Activated T-cell treated with anti-CD3 and anti-CD28 coated beads, Interleukin-2, amount 50 U/mL, for 72 hours (primary cell): ENCODE measurements around the gene GNS. TPM values are rescaled to one million over a fixed set of nuclear protein-coding genes. Genes with fewer than 3 reads are reported as not detected.
A peak's percentile ranks its signal among the peaks of the same experiment; 100 is the strongest.

Source experiments
- ATAC-seq, 2 donors: fragments of 150-1000 bp; cut with Tn5 transposase; replicated peaks in 1 of 2; 2 replicates each; pipeline ENCODE4 v1.10.0; 2021; ENCODE audit warnings: moderate library complexity in 2 of 2, mild to moderate bottlenecking in 1 of 2
- DNase-seq, 2 donors: peaks; one replicate each; pipeline ENCODE4 v3.0.0; 2021 to 2022; ENCODE audit warnings: mixed read lengths in 1 of 2
- H3K27ac Mint-ChIP-seq: one replicate; pipeline ENCODE4 v1.8.0; 2022; ENCODE audit warnings: mild to moderate bottlenecking, moderate library complexity, mixed read lengths
- H3K27me3 Mint-ChIP-seq: one replicate; pipeline ENCODE4 v1.8.0; 2022; ENCODE audit warnings: low read depth, mixed read lengths
- H3K36me3 Mint-ChIP-seq, 2 donors: one replicate each; pipeline ENCODE4 v1.8.0; 2022; ENCODE audit warnings: mixed read lengths in 2 of 2, mild to moderate bottlenecking in 1 of 2; ENCODE audit not compliant: insufficient read depth in 2 of 2
- H3K4me1 Mint-ChIP-seq: one replicate; pipeline ENCODE4 v1.8.0; 2022; ENCODE audit warnings: low read depth, mixed read lengths
- H3K4me3 Mint-ChIP-seq, 2 donors: one replicate each; pipeline ENCODE4 v1.8.0; 2022; ENCODE audit warnings: mild to moderate bottlenecking in 2 of 2, mixed read lengths in 2 of 2, moderate library complexity in 2 of 2
- H3K9me3 Mint-ChIP-seq, 2 donors: one replicate each; pipeline ENCODE4 v1.8.0; 2022; ENCODE audit warnings: mixed read lengths in 2 of 2
- total RNA-seq, 2 donors: library from RNA; stranded (reverse); gene quantifications; one replicate each; pipeline ENCODE4 v1.2.3, GENCODE V29; 2022

Gene GNS
- total RNA-seq, 2 donors from 2014 or later: 26.0 to 40.8 TPM

GRCh38 chr12:64720884-64721283 lies 38.3 kb downstream of the GNS start:
- H3K36me3 Mint-ChIP-seq: peaks cover 9 to 11% of the 10 kb centered on the region in 2 donors

GRCh38 chr12:64718649-64719048 lies 40.6 kb downstream of the GNS start:
- Mint-ChIP-seq H3K9me3 (no peaks in the 10 kb centered on the region), H3K27ac (no peak overlapping the region), H3K4me1 (peaks cover 17% of the 10 kb centered on the region), H3K4me3 (no peak overlapping the region), H3K36me3 (peaks cover 13 to 15% of the 10 kb centered on the region in 2 donors), H3K27me3 (no peaks in the 10 kb centered on the region)
- ATAC-seq (no peak), DNase-seq (no peak)

More at GRCh38 chr12:64720884-64721283, 38.3 kb downstream of the GNS start:
- no peak overlapping the region for H3K4me3 Mint-ChIP-seq
- peaks cover 6% of the 10 kb centered on the region for H3K4me1 Mint-ChIP-seq
- H3K9me3 Mint-ChIP-seq: no peaks in the 10 kb centered on the region
- H3K27me3 Mint-ChIP-seq: no peaks in the 10 kb centered on the region
- H3K27ac Mint-ChIP-seq: no peak overlapping the region
- DNase-seq (no peak), ATAC-seq (no peak)

- H3K27me3 Mint-ChIP-seq: no peaks in the 10 kb centered on the region
- H3K9me3 Mint-ChIP-seq: no peaks in the 10 kb centered on the region
- H3K4me1 Mint-ChIP-seq: peaks cover 13% of the 10 kb centered on the region
- H3K36me3 Mint-ChIP-seq: peaks cover 13 to 15% of the 10 kb centered on the region in 2 donors
- ATAC-seq (no peak), DNase-seq (no peak)
- H3K4me3 Mint-ChIP-seq: no peak overlapping the region
- no peak overlapping the region for H3K27ac Mint-ChIP-seq
These were observed 42.3 kb downstream of the GNS start for GRCh38 chr12:64716839-64717455.

- H3K4me1 Mint-ChIP-seq: peaks cover 13% of the 10 kb centered on the region
- peaks cover 13 to 15% of the 10 kb centered on the region in 2 donors for H3K36me3 Mint-ChIP-seq
- ATAC-seq (no peak), DNase-seq (no peak)
- H3K9me3 Mint-ChIP-seq: no peaks in the 10 kb centered on the region
- peak overlapping the region; percentile 70 for H3K27ac Mint-ChIP-seq
- H3K27me3 Mint-ChIP-seq: no peaks in the 10 kb centered on the region
- no peak overlapping the region for H3K4me3 Mint-ChIP-seq
These were observed 42.8 kb downstream of the GNS start for GRCh38 chr12:64716371-64716770.

- ATAC-seq (peak; percentile 55 to 94), DNase-seq (peak in 1 of 2 donors; percentile 36)
- peak overlapping the region in 1 of 2 donors; percentile 26 for H3K4me3 Mint-ChIP-seq
- H3K9me3 Mint-ChIP-seq: no peaks in the 10 kb centered on the region
- H3K4me1 Mint-ChIP-seq: peaks cover 13% of the 10 kb centered on the region
- peaks cover 9 to 15% of the 10 kb centered on the region in 2 donors for H3K36me3 Mint-ChIP-seq
- no peaks in the 10 kb centered on the region for H3K27me3 Mint-ChIP-seq
- H3K27ac Mint-ChIP-seq: peak overlapping the region; percentile 79
These were observed 44.6 kb downstream of the GNS start for GRCh38 chr12:64714551-64714968.

- H3K36me3 Mint-ChIP-seq: peaks cover 9 to 15% of the 10 kb centered on the region in 2 donors
- peaks cover 13% of the 10 kb centered on the region for H3K4me1 Mint-ChIP-seq
- no peaks in the 10 kb centered on the region for H3K9me3 Mint-ChIP-seq
- H3K27ac Mint-ChIP-seq: peak overlapping the region; percentile 82
- DNase-seq: no peak
- no peaks in the 10 kb centered on the region for H3K27me3 Mint-ChIP-seq
- ATAC-seq: no peak
- H3K4me3 Mint-ChIP-seq: no peak overlapping the region
These were observed 45.8 kb downstream of the GNS start for GRCh38 chr12:64713376-64713775.

GRCh38 chr12:64709429-64709828 lies 49.8 kb downstream of the GNS start:
- Mint-ChIP-seq H3K4me1 (peaks cover 4% of the 10 kb centered on the region), H3K9me3 (no peaks in the 10 kb centered on the region), H3K27me3 (no peaks in the 10 kb centered on the region), H3K27ac (no peak overlapping the region), H3K4me3 (no peak overlapping the region), H3K36me3 (peaks cover 1 to 3% of the 10 kb centered on the region in 2 donors)
- ATAC-seq (no peak), DNase-seq (no peak)

GRCh38 chr12:64707926-64708325 lies 51.3 kb downstream of the GNS start:
- no peaks in the 10 kb centered on the region for H3K4me1 Mint-ChIP-seq
- no peaks in the 10 kb centered on the region for H3K9me3 Mint-ChIP-seq
- no peak overlapping the region for H3K27ac Mint-ChIP-seq
- no peak overlapping the region for H3K4me3 Mint-ChIP-seq
- no peaks in the 10 kb centered on the region for H3K36me3 Mint-ChIP-seq
- no peaks in the 10 kb centered on the region for H3K27me3 Mint-ChIP-seq
- DNase-seq (no peak), ATAC-seq (no peak)

- Mint-ChIP-seq H3K27me3 (no peaks in the 10 kb centered on the region), H3K27ac (peak overlapping the region; percentile 75), H3K4me1 (no peaks in the 10 kb centered on the region), H3K9me3 (no peaks in the 10 kb centered on the region), H3K4me3 (no peak overlapping the region), H3K36me3 (no peaks in the 10 kb centered on the region)
- DNase-seq (no peak), ATAC-seq (no peak)
These were observed 51.8 kb downstream of the GNS start for GRCh38 chr12:64707362-64707761.

- H3K27ac Mint-ChIP-seq: no peak overlapping the region
- no peaks in the 10 kb centered on the region for H3K9me3 Mint-ChIP-seq
- no peak for ATAC-seq
- DNase-seq: no peak
- H3K27me3 Mint-ChIP-seq: no peaks in the 10 kb centered on the region
- peaks cover 5% of the 10 kb centered on the region for H3K4me1 Mint-ChIP-seq
- peaks cover 0 to 2% of the 10 kb centered on the region in 2 donors for H3K36me3 Mint-ChIP-seq
- no peak overlapping the region for H3K4me3 Mint-ChIP-seq
These were observed 52.3 kb downstream of the GNS start for GRCh38 chr12:64706857-64707256.

GRCh38 chr12:64706306-64706705 lies 52.9 kb downstream of the GNS start:
- Mint-ChIP-seq H3K27me3 (no peaks in the 10 kb centered on the region), H3K36me3 (peaks cover 0 to 2% of the 10 kb centered on the region in 2 donors), H3K4me1 (peaks cover 8% of the 10 kb centered on the region), H3K4me3 (no peak overlapping the region), H3K27ac (no peak overlapping the region), H3K9me3 (no peaks in the 10 kb centered on the region)
- ATAC-seq (no peak), DNase-seq (no peak)

- no peak for DNase-seq
- peak overlapping the region; percentile 94 for H3K27ac Mint-ChIP-seq
- peaks cover 6 to 12% of the 10 kb centered on the region in 2 donors for H3K36me3 Mint-ChIP-seq
- H3K27me3 Mint-ChIP-seq: no peaks in the 10 kb centered on the region
- ATAC-seq: no peak
- H3K4me1 Mint-ChIP-seq: peaks cover 31% of the 10 kb centered on the region
- peak overlapping the region; percentile 33 to 71 for H3K4me3 Mint-ChIP-seq
- no peaks in the 10 kb centered on the region for H3K9me3 Mint-ChIP-seq
These were observed 57.9 kb downstream of the GNS start for GRCh38 chr12:64701283-64701682.

- no peak for DNase-seq
- Mint-ChIP-seq H3K9me3 (no peaks in the 10 kb centered on the region), H3K27me3 (no peaks in the 10 kb centered on the region), H3K4me3 (peak overlapping the region; percentile 33 to 71), H3K36me3 (peaks cover 6 to 12% of the 10 kb centered on the region in 2 donors), H3K27ac (peak overlapping the region; percentile 94), H3K4me1 (peaks cover 36% of the 10 kb centered on the region)
- ATAC-seq: peak; percentile 72 to 79
These were observed 58.7 kb downstream of the GNS start for GRCh38 chr12:64700532-64700931.
